Measurements from ENCODE around the gene FCN2.

The FCN2 gene

GRCh38 chr9:134880484-134881312 is at the start of gene FCN2:
FCN2 (plus strand) TSS chr9:134880810; CDS start chr9:134880822, 12 bp downstream.
- DNase-seq = peak; percentile 64

GRCh38 chr9:134830926-134831720 is 49.5 kb upstream of the FCN2 start:
- DNase-seq = no peak

GRCh38 chr9:134832471-134832870 is 48.1 kb upstream of the FCN2 start:
- DNase-seq = no peak

- no peak for DNase-seq
Observed at GRCh38 chr9:134833294-134833880, 47.2 kb upstream of the FCN2 start.

- peak; percentile 45 for DNase-seq
Observed at GRCh38 chr9:134834217-134834956, 46.2 kb upstream of the FCN2 start.

- DNase-seq = no peak
Observed at GRCh38 chr9:134834957-134835419, 45.6 kb upstream of the FCN2 start.

GRCh38 chr9:134835448-134835847 is 45.2 kb upstream of the FCN2 start:
- DNase-seq = no peak

- DNase-seq = no peak
Observed at GRCh38 chr9:134835987-134836386, 44.6 kb upstream of the FCN2 start.

GRCh38 chr9:134836406-134836970 is 44.1 kb upstream of the FCN2 start:
- DNase-seq = no peak

- no peak for DNase-seq
Observed at GRCh38 chr9:134837529-134837928, 43.1 kb upstream of the FCN2 start.

GRCh38 chr9:134838651-134839454 is 41.8 kb upstream of the FCN2 start:
- no peak for DNase-seq

- DNase-seq = no peak
Observed at GRCh38 chr9:134839455-134840125, 41.0 kb upstream of the FCN2 start.

- DNase-seq = no peak
Observed at GRCh38 chr9:134840511-134840910, 40.1 kb upstream of the FCN2 start.

GRCh38 chr9:134841180-134841904 is 39.3 kb upstream of the FCN2 start:
- DNase-seq = no peak

GRCh38 chr9:134842321-134842720 is 38.3 kb upstream of the FCN2 start:
- no peak for DNase-seq

- DNase-seq = no peak
Observed at GRCh38 chr9:134843740-134844139, 36.9 kb upstream of the FCN2 start.

GRCh38 chr9:134844821-134845220 is 35.8 kb upstream of the FCN2 start:
- DNase-seq = no peak

GRCh38 chr9:134846187-134846586 is 34.4 kb upstream of the FCN2 start:
- no peak for DNase-seq

GRCh38 chr9:134846699-134847098 is 33.9 kb upstream of the FCN2 start:
- DNase-seq = no peak

GRCh38 chr9:134847138-134847537 is 33.5 kb upstream of the FCN2 start:
- DNase-seq = no peak
